Measurements from ENCODE around the gene AKIRIN1. TPM values are rescaled to one million over a fixed set of nuclear protein-coding genes. Genes with fewer than 3 reads are reported as not detected.

AKIRIN1 gene
- total RNA-seq, 2 experiments from 2014 or later = 73.2 to 74.3 TPM

DNA sequence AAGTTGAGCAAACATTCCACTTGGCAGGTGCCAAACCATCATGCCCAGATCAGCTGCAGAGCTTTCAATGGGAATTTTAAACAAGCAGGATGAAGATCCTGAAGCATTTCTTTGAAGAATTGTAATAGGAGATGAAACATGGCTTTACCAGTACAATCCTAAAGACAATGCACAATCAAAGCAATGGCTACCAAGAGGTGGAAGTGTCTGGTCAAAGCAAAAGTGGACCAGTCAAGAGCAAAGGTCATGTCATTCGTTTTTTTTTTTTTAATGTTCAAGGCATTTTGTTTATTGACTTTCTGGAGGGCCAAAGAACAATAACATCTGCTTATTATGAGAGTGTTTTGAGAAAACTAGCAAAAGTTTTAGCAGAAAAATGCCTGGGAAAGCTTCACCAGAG, 32.1 kb downstream of the AKIRIN1 start:
- no peaks in the 10 kb centered on the region for H3K27me3 Mint-ChIP-seq
- no peak overlapping the region for H3K4me3 Mint-ChIP-seq
- ChIA-PET POLR2A (no interaction called here), CTCF (interaction anchor here (0.7 kb wide), 1 partner anchor 1032 kb away, joined by 3 read pairs; no protein-coding TSS in a partner anchor)
- H3K9me3 Mint-ChIP-seq = no peaks in the 10 kb centered on the region
- H3K27ac Mint-ChIP-seq = no peak overlapping the region
- DNase-seq = no peak
- H3K4me1 Mint-ChIP-seq (ENCODE audit: low read depth) = peaks cover 15% of the 10 kb centered on the region
- intact Hi-C loops (cut with micrococcal nuclease) = no loop called here
- H3K36me3 Mint-ChIP-seq = peaks cover 2% of the 10 kb centered on the region

GRCh38 chr1:39026051-39026865, 35.2 kb downstream of the AKIRIN1 start, which contains the start of gene NDUFS5:
NDUFS5 (plus strand) TSS chr1:39026350; CDS start chr1:39028725, 2,375 bp downstream.
- intact Hi-C loops (cut with micrococcal nuclease) = loop anchor here (1.0 to 5.0 kb wide), 4 partner anchors 8 to 154 kb away; partner anchors contain the start of genes AKIRIN1 and MYCBP
- H3K4me3 Mint-ChIP-seq = peak within 1 kb of the TSS; percentile 88
- peaks cover 14% of the 10 kb centered on the region for H3K36me3 Mint-ChIP-seq
- H3K27ac Mint-ChIP-seq = peak within 1 kb of the TSS; percentile 95
- H3K9me3 Mint-ChIP-seq = no peaks in the 10 kb centered on the region
- ChIA-PET POLR2A (interaction anchor here (0.6 to 2.5 kb wide), 18 partner anchors 9 to 1801 kb away, joined by 3 to 9 read pairs (median 4); partner anchors contain the start of gene AKIRIN1), CTCF (interaction anchor here (0.6 to 1.4 kb wide), 10 partner anchors 20 to 382 kb away, joined by 3 to 12 read pairs (median 3); partner anchors contain the start of gene MYCBP)
- DNase-seq = peak; percentile 91
- no peaks in the 10 kb centered on the region for H3K27me3 Mint-ChIP-seq
- H3K4me1 Mint-ChIP-seq (ENCODE audit: low read depth) = peaks cover 28% of the 10 kb centered on the region

DNA sequence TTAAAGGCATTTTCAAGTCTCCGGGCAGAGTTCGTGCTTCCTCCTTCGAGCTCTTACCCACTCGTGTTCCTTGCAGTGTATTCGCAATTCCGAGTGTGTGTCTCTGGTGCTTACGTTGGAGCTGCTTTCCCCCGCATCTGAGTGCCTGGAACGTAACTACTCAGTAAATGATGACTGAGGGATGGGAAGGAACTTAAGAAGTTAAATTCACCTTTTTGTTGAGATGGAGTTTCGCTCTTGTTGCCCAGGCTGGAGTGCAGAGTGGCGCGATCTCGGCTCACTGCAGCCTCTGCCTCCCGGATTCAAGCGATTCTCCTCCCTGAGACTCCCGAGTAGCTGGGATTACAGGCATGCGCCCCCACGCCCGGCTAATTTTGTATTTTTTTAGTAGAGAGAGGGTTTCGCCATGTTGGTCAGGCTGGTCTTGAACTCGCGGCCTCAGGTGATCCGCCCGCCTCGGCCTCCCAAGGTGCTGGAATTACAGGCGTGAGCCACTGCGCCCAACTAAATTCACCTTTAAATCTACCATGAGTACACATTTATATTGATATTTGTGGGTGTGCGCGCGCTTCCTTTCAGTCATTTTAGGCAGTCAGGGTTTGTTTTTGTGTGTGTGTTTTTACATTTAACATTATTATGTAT, 35.9 kb downstream of the AKIRIN1 start:
- no peaks in the 10 kb centered on the region for H3K27me3 Mint-ChIP-seq

DNA sequence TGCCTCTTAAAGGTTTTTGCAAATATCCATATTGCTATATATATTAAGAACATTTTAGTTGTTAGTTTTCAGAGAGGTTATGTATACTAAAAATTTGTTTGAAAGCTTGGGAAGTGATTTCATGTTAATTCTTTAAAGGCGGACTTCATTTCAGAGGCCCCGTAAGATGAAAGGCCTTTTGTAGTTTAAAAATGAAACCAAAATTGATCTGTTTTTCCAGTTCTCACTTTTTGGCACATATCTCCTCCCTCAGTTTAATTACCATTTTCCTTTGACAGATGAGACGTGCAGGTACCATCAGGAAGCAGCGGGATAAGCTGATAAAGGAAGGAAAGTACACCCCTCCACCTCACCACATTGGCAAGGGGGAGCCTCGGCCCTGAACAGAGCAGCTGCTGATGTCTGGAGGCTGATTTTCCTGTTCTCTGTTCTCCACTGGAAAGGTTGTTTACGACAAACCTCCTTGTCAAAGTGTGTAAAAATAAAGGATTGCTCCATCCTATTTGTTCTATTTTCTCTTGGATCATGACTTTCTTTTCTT, 43.1 kb downstream of the AKIRIN1 start:
- Mint-ChIP-seq H3K9me3 (no peaks in the 10 kb centered on the region), H3K4me1 (ENCODE audit: low read depth) (peaks cover 39% of the 10 kb centered on the region), H3K27me3 (no peaks in the 10 kb centered on the region), H3K36me3 (peaks cover 41% of the 10 kb centered on the region), H3K4me3 (peak overlapping the region; percentile 64), H3K27ac (peak overlapping the region; percentile 80)
- intact Hi-C loops (cut with micrococcal nuclease) = loop anchor here (1.0 kb wide), 1 partner anchor 8 kb away; the partner anchor contains the start of gene NDUFS5
- POLR2A ChIA-PET = no interaction called here
- CTCF ChIA-PET = interaction anchor here (0.6 to 1.3 kb wide), 2 partner anchors 58 to 59 kb away, joined by 4 to 5 read pairs; no protein-coding TSS in a partner anchor
- no peak for DNase-seq

More for the DNA sequence above, 35.9 kb downstream of the AKIRIN1 start:
- intact Hi-C loops (cut with micrococcal nuclease) = loop anchor here (1.0 to 5.0 kb wide), 4 partner anchors 7 to 155 kb away; partner anchors contain the start of genes AKIRIN1 and MYCBP
- Mint-ChIP-seq H3K4me3 (peak overlapping the region; percentile 88), H3K27ac (peak overlapping the region; percentile 95), H3K9me3 (no peaks in the 10 kb centered on the region), H3K36me3 (peaks cover 20% of the 10 kb centered on the region), H3K4me1 (ENCODE audit: low read depth) (peaks cover 35% of the 10 kb centered on the region)
- DNase-seq = no peak
- ChIA-PET POLR2A (interaction anchor here (0.6 to 2.5 kb wide), 12 partner anchors 8 to 165 kb away, joined by 3 to 9 read pairs (median 4); partner anchors contain the start of gene AKIRIN1), CTCF (interaction anchor here (0.6 to 1.4 kb wide), 9 partner anchors 20 to 381 kb away, joined by 3 to 12 read pairs (median 3); partner anchors contain the start of gene MYCBP)

GRCh38 chr1:39036678-39037077, 45.6 kb downstream of the AKIRIN1 start:
- no peak overlapping the region for H3K27ac Mint-ChIP-seq
- H3K4me1 Mint-ChIP-seq (ENCODE audit: low read depth) = peaks cover 32% of the 10 kb centered on the region
- H3K9me3 Mint-ChIP-seq = no peaks in the 10 kb centered on the region
- intact Hi-C loops (cut with micrococcal nuclease) = loop anchor here (5.0 kb wide), 2 partner anchors 156 to 184 kb away; no protein-coding TSS in a partner anchor
- peaks cover 33% of the 10 kb centered on the region for H3K36me3 Mint-ChIP-seq
- ChIA-PET CTCF (no interaction called here), POLR2A (no interaction called here)
- H3K27me3 Mint-ChIP-seq = no peaks in the 10 kb centered on the region
- DNase-seq = no peak
- H3K4me3 Mint-ChIP-seq = no peak overlapping the region

DNA sequence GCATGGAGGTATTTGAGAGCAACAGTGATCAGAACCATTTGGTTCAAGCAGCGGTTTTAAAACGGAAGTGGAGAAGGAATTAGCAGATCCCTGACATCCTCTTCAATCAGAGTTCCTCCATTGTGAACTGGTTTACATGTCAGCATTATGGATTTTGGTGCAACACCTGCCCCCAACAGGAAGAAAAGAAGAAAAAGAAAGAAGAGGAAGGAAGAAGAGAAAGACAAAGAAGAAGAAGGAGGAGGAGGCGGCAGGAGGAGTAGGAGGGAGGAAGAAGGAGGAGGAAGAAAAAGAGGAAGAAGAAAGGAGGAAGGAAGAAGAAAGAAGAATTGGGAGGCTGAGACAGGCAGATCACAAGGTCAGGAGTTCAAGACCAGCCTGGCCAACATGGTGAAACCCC, 52.4 kb downstream of the AKIRIN1 start:
- no peak for DNase-seq
- no peak overlapping the region for H3K27ac Mint-ChIP-seq
- POLR2A ChIA-PET = no interaction called here
- intact Hi-C loops (cut with micrococcal nuclease) = no loop called here
- no peaks in the 10 kb centered on the region for H3K27me3 Mint-ChIP-seq
- H3K4me1 Mint-ChIP-seq (ENCODE audit: low read depth) = peaks cover 7% of the 10 kb centered on the region
- CTCF ChIA-PET = no interaction called here
- no peak overlapping the region for H3K4me3 Mint-ChIP-seq
- peaks cover 22% of the 10 kb centered on the region for H3K36me3 Mint-ChIP-seq
- no peaks in the 10 kb centered on the region for H3K9me3 Mint-ChIP-seq

- H3K9me3 Mint-ChIP-seq = no peaks in the 10 kb centered on the region
- no peak overlapping the region for H3K4me3 Mint-ChIP-seq
- intact Hi-C loops (cut with micrococcal nuclease) = no loop called here
- H3K27ac Mint-ChIP-seq = no peak overlapping the region
- ChIA-PET POLR2A (no interaction called here), CTCF (no interaction called here)
- no peaks in the 10 kb centered on the region for H3K27me3 Mint-ChIP-seq
- peaks cover under 1% of the 10 kb centered on the region for H3K4me1 Mint-ChIP-seq (ENCODE audit: low read depth)
- H3K36me3 Mint-ChIP-seq = peaks cover 19% of the 10 kb centered on the region
- no peak for DNase-seq
Measured at GRCh38 chr1:39044762-39045161, 53.7 kb downstream of the AKIRIN1 start.

DNA sequence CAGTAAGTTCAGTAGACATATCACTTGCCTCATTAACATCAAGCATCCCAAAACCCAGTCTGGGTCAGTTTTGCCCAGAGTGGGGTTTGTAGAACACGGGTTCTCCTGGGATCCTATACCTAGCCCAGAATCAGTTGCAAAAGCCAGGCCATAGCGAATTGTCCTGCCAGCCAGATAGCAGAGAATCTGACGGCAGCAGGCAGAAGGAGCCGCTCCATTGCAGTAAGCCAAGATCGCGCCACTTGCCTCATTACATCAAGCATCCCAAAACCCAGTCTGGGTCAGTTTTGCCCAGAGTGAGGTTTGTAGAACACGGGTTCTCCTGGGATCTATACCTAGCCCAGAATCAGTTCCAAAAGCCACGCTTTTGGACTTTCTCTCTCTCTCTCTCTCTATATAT, 54.2 kb downstream of the AKIRIN1 start:
- Mint-ChIP-seq H3K27me3 (no peaks in the 10 kb centered on the region), H3K9me3 (no peaks in the 10 kb centered on the region), H3K27ac (no peak overlapping the region), H3K36me3 (peaks cover 19% of the 10 kb centered on the region), H3K4me3 (no peak overlapping the region), H3K4me1 (ENCODE audit: low read depth) (no peaks in the 10 kb centered on the region)
- CTCF ChIA-PET = no interaction called here
- POLR2A ChIA-PET = no interaction called here
- intact Hi-C loops (cut with micrococcal nuclease) = no loop called here
- DNase-seq = no peak

- Mint-ChIP-seq H3K9me3 (no peaks in the 10 kb centered on the region), H3K27ac (no peak overlapping the region), H3K4me1 (ENCODE audit: low read depth) (peaks cover 4% of the 10 kb centered on the region), H3K27me3 (no peaks in the 10 kb centered on the region), H3K36me3 (peaks cover 21% of the 10 kb centered on the region), H3K4me3 (no peak overlapping the region)
- ChIA-PET CTCF (interaction anchor here (0.6 kb wide), 1 partner anchor 20 kb away, joined by 3 read pairs; no protein-coding TSS in a partner anchor), POLR2A (interaction anchor here (1.0 kb wide), 1 partner anchor 20 kb away, joined by 4 read pairs; the partner anchor contains the start of gene NDUFS5)
- intact Hi-C loops (cut with micrococcal nuclease) = no loop called here
- no peak for DNase-seq
Measured at GRCh38 chr1:39046613-39047210, 55.6 kb downstream of the AKIRIN1 start.

- Mint-ChIP-seq H3K4me3 (no peak overlapping the region), H3K4me1 (ENCODE audit: low read depth) (peaks cover 4% of the 10 kb centered on the region), H3K36me3 (peaks cover 19% of the 10 kb centered on the region), H3K9me3 (no peaks in the 10 kb centered on the region), H3K27ac (no peak overlapping the region), H3K27me3 (no peaks in the 10 kb centered on the region)
- POLR2A ChIA-PET = interaction anchor here (0.6 to 1.0 kb wide), 2 partner anchors 21 to 1542 kb away, joined by 4 to 5 read pairs; partner anchors contain the start of gene NDUFS5
- intact Hi-C loops (cut with micrococcal nuclease) = no loop called here
- CTCF ChIA-PET = interaction anchor here (0.6 kb wide), 1 partner anchor 21 kb away, joined by 3 read pairs; no protein-coding TSS in a partner anchor
- no peak for DNase-seq
Measured at GRCh38 chr1:39047374-39048229, 56.5 kb downstream of the AKIRIN1 start.

Data from activated CD4-positive, alpha-beta memory T cell treated with anti-CD3 and anti-CD28 coated beads for 36 hours (primary cell).